Gastrocnemius medialis (tissue), 4 donors: ENCODE data around the gene NOS1AP. TPM values are rescaled to one million over a fixed set of nuclear protein-coding genes. Genes with fewer than 3 reads are reported as not detected.
A peak's percentile ranks its signal among the peaks of the same experiment; 100 is the strongest.

Experiments used
- ATAC-seq, 2 donors: fragments of 150-250 bp; one replicate each; pipeline ENCODE4 v1.9.1; 2016
- DNase-seq, 2 donors: peaks; one replicate each; pipeline ENCODE4 v3.0.0-alpha.2; 2019
- H3K27ac ChIP-seq, 4 donors: fragments of 200-600 bp; sonication (generic); 1 replicate in 1 of 4; 2 replicates in 3 of 4; pipeline ENCODE4 v1.5.1; 2016 to 2018; ENCODE audit warnings: mild to moderate bottlenecking in 2 of 4, moderate library complexity in 1 of 4
- H3K27me3 ChIP-seq, 3 donors: fragments of 200-600 bp; sonication (generic) in 2 of 3; 1 replicate in 1 of 3; 2 replicates in 2 of 3; pipeline versions ENCODE4 v1.5.1 to v1.6.0; 2016 to 2019; ENCODE audit warnings: mild to moderate bottlenecking in 1 of 3, moderate library complexity in 1 of 3
- H3K36me3 ChIP-seq, 2 donors: fragments of 200-600 bp; sonication (generic) in 1 of 2; one replicate each; pipeline ENCODE4 v1.5.1; 2017 to 2018
- H3K4me1 ChIP-seq, 2 donors: fragments of 200-600 bp; sonication (generic) in 1 of 2; one replicate each; pipeline ENCODE4 v1.5.1; 2016 to 2017; ENCODE audit warnings: mild to moderate bottlenecking in 2 of 2
- H3K4me3 ChIP-seq, 4 donors: fragments of 200-600 bp; sonication (generic) in 3 of 4; 1 replicate in 1 of 4; 2 replicates in 3 of 4; pipeline ENCODE4 v1.5.1; 2016 to 2019; ENCODE audit warnings: mild to moderate bottlenecking in 2 of 4
- H3K9me3 ChIP-seq, 3 donors: fragments of 200-600 bp; sonication (generic) in 2 of 3; 1 replicate in 1 of 3; 2 replicates in 2 of 3; pipeline ENCODE4 v1.5.1; 2016 to 2019
- CTCF ChIP-seq, 5 experiments: fragments of 450-650 bp in 3 of 5; fragments of 200-600 bp in 2 of 5; sonication (generic) in 2 of 5; IDR thresholded peaks in 4 of 5; conservative IDR thresholded peaks in 1 of 5; 1 replicate in 4 of 5; 2 replicates in 1 of 5; pipeline ENCODE4 v1.5.1; 2016 to 2019; ENCODE audit warnings: antibody characterized with exemption in 5 of 5, mild to moderate bottlenecking in 3 of 5, moderate library complexity in 3 of 5
- POLR2A ChIP-seq, 2 donors: fragments of 450-650 bp; IDR thresholded peaks; one replicate each; pipeline ENCODE4 v1.6.1; 2017; ENCODE audit warnings: antibody characterized with exemption in 2 of 2, mild to moderate bottlenecking in 2 of 2, moderate library complexity in 2 of 2
- in situ Hi-C, 4 donors: fragments of 200-750 bp; cut with MboI; loops; one replicate each; pipeline versions ENCODE4 v1.15.0 to v1.8.0; 2017; ENCODE audit warnings: low sequenced_read_pairs in 4 of 4
- intact Hi-C: fragments of 100-400 bp; cut with DNase I; formaldehyde crosslinking; loops from one replicate; pipeline ENCODE4 v1.15.1; 2023; ENCODE audit warnings: low total_unique reads
- total RNA-seq, 4 donors: library from RNA; depleted of rRNA; stranded (reverse); fragments of >200 nt; gene quantifications; one replicate each; pipeline versions ENCODE4 v1.1.0 to v1.2.3, GENCODE V29; 2016

Gene NOS1AP
- total RNA-seq, 4 donors from 2014 or later: 0.20 to 0.40 (median 0.25) TPM

GRCh38 chr1:162364498-162364897, 295.0 kb downstream of the NOS1AP start:
- H3K4me3 ChIP-seq: no peak overlapping the region
- no peak overlapping the region for H3K27ac ChIP-seq
- H3K9me3 ChIP-seq: no peaks in the 10 kb centered on the region
- no peaks in the 10 kb centered on the region for H3K4me1 ChIP-seq
- intact Hi-C loops: no loop called here
- TF ChIP-seq CTCF (IDR thresholded peaks at IDR 0.05 in 4 of 5, conservative IDR thresholded peaks at IDR 0.05 in 1 of 5) (no peak), POLR2A (IDR thresholded peaks at IDR 0.05) (no peak)
- no peaks in the 10 kb centered on the region for H3K27me3 ChIP-seq
- no peaks in the 10 kb centered on the region for H3K36me3 ChIP-seq
- ATAC-seq: no peak
- in situ Hi-C loops: no loop called here
- no peak for DNase-seq

GRCh38 chr1:162365284-162366020, 296.0 kb downstream of the NOS1AP start:
- in situ Hi-C loops: no loop called here
- no peak overlapping the region for H3K4me3 ChIP-seq
- intact Hi-C loops: no loop called here
- no peak for DNase-seq
- TF ChIP-seq POLR2A (IDR thresholded peaks at IDR 0.05): no peak
- TF ChIP-seq CTCF (IDR thresholded peaks at IDR 0.05 in 4 of 5, conservative IDR thresholded peaks at IDR 0.05 in 1 of 5): no peak
- ATAC-seq: no peak
- H3K9me3 ChIP-seq: no peaks in the 10 kb centered on the region
- H3K4me1 ChIP-seq: no peaks in the 10 kb centered on the region
- H3K27ac ChIP-seq: no peak overlapping the region
- no peaks in the 10 kb centered on the region for H3K36me3 ChIP-seq
- no peaks in the 10 kb centered on the region for H3K27me3 ChIP-seq

GRCh38 chr1:162366149-162366548, 296.7 kb downstream of the NOS1AP start:
- Histone ChIP-seq H3K9me3 (no peaks in the 10 kb centered on the region), H3K27me3 (no peaks in the 10 kb centered on the region), H3K4me1 (no peaks in the 10 kb centered on the region), H3K27ac (no peak overlapping the region), H3K36me3 (no peaks in the 10 kb centered on the region), H3K4me3 (no peak overlapping the region)
- DNase-seq: no peak
- in situ Hi-C loops: no loop called here
- intact Hi-C loops: no loop called here
- TF ChIP-seq CTCF (IDR thresholded peaks at IDR 0.05 in 4 of 5, conservative IDR thresholded peaks at IDR 0.05 in 1 of 5) (no peak), POLR2A (IDR thresholded peaks at IDR 0.05) (no peak)
- no peak for ATAC-seq

- intact Hi-C loops (no loop called here), in situ Hi-C loops (no loop called here)
- no peaks in the 10 kb centered on the region for H3K4me1 ChIP-seq
- H3K9me3 ChIP-seq: no peaks in the 10 kb centered on the region
- TF ChIP-seq POLR2A (IDR thresholded peaks at IDR 0.05): no peak
- TF ChIP-seq CTCF (IDR thresholded peaks at IDR 0.05 in 4 of 5, conservative IDR thresholded peaks at IDR 0.05 in 1 of 5): no peak
- H3K36me3 ChIP-seq: no peaks in the 10 kb centered on the region
- no peak for DNase-seq
- no peaks in the 10 kb centered on the region for H3K27me3 ChIP-seq
- ATAC-seq: no peak
- peak overlapping the region in 2 of 4 donors; percentile 21 to 35 for H3K4me3 ChIP-seq
- no peak overlapping the region for H3K27ac ChIP-seq
Observed at GRCh38 chr1:162366671-162367070, 297.2 kb downstream of the NOS1AP start.

- no peak for TF ChIP-seq CTCF (IDR thresholded peaks at IDR 0.05 in 4 of 5, conservative IDR thresholded peaks at IDR 0.05 in 1 of 5)
- intact Hi-C loops: no loop called here
- Histone ChIP-seq H3K36me3 (no peaks in the 10 kb centered on the region), H3K27ac (no peak overlapping the region), H3K4me1 (no peaks in the 10 kb centered on the region), H3K4me3 (peak overlapping the region in 2 of 4 donors; percentile 21 to 35), H3K9me3 (no peaks in the 10 kb centered on the region), H3K27me3 (no peaks in the 10 kb centered on the region)
- in situ Hi-C loops: no loop called here
- no peak for DNase-seq
- no peak for ATAC-seq
Observed at GRCh38 chr1:162367073-162367472, 297.6 kb downstream of the NOS1AP start.
